Measurements from ENCODE around the gene FAM135A.

- TF ChIP-seq CTCF (IDR thresholded peaks at IDR 0.05): peak; percentile 61 to 75 (median 72)
- no peak for TF ChIP-seq POLR2AphosphoS5 (IDR thresholded peaks at IDR 0.05)
- TF ChIP-seq POLR2A (IDR thresholded peaks at IDR 0.05): no peak
- no peak for TF ChIP-seq EP300 (IDR thresholded peaks at IDR 0.05)
These were observed 43.9 kb upstream of the FAM135A start for GRCh38 chr6:70369332-70369950.

Measured in upper lobe of left lung (tissue), 4 donors.